HL-60 (cell line): ENCODE data around the gene SH3BP4.

ENCODE experiments used
- DNase-seq, 2 experiments: peaks; one replicate each; pipeline ENCODE4 v3.0.0-alpha.2; 2010 to 2020; ENCODE audit warnings: low read depth in 1 of 2, low spot score in 1 of 2
- H3K27ac ChIP-seq: fragments of 250-450 bp; sonication (Bioruptor Pico); replicated peaks from 2 replicates; pipeline ENCODE4 v1.5.1; 2020; ENCODE audit warnings: mild to moderate bottlenecking, moderate library complexity
- H3K27me3 ChIP-seq: fragments of 250-450 bp; sonication (Bioruptor Pico); 2 replicates; pipeline ENCODE4 v1.5.1; 2021; ENCODE audit warnings: mild to moderate bottlenecking, moderate library complexity; ENCODE audit not compliant: insufficient read depth, poor library complexity, severe bottlenecking
- H3K4me3 ChIP-seq: replicated peaks from 2 replicates; pipeline ENCODE4 v1.5.1; 2011; ENCODE audit warnings: mild to moderate bottlenecking, control low read depth, low read length; ENCODE audit not compliant: insufficient read depth
- GABPA ChIP-seq: IDR thresholded peaks from 2 replicates; pipeline ENCODE4 v1.6.1; 2012; ENCODE audit warnings: low read depth
- POLR2AphosphoS5 ChIP-seq: IDR thresholded peaks from 2 replicates; pipeline ENCODE4 v1.6.1; 2012; ENCODE audit warnings: low read depth
- SPI1 ChIP-seq: IDR thresholded peaks from 2 replicates; pipeline ENCODE4 v1.6.1; 2012; ENCODE audit warnings: low read depth, mild to moderate bottlenecking, borderline replicate concordance
- TF ChIP-seq, protein P1 (sequence below): IDR thresholded peaks from one replicate; pipeline ENCODE4 v1.5.1; 2011; ENCODE audit warnings: low read length, control low read depth, inconsistent platforms; ENCODE audit not compliant: insufficient read depth
- TF ChIP-seq, protein P2 (sequence below): IDR thresholded peaks from 2 replicates; pipeline ENCODE4 v1.6.1; 2012; ENCODE audit warnings: low read depth; ENCODE audit not compliant: insufficient replicate concordance

SH3BP4 gene

DNA sequence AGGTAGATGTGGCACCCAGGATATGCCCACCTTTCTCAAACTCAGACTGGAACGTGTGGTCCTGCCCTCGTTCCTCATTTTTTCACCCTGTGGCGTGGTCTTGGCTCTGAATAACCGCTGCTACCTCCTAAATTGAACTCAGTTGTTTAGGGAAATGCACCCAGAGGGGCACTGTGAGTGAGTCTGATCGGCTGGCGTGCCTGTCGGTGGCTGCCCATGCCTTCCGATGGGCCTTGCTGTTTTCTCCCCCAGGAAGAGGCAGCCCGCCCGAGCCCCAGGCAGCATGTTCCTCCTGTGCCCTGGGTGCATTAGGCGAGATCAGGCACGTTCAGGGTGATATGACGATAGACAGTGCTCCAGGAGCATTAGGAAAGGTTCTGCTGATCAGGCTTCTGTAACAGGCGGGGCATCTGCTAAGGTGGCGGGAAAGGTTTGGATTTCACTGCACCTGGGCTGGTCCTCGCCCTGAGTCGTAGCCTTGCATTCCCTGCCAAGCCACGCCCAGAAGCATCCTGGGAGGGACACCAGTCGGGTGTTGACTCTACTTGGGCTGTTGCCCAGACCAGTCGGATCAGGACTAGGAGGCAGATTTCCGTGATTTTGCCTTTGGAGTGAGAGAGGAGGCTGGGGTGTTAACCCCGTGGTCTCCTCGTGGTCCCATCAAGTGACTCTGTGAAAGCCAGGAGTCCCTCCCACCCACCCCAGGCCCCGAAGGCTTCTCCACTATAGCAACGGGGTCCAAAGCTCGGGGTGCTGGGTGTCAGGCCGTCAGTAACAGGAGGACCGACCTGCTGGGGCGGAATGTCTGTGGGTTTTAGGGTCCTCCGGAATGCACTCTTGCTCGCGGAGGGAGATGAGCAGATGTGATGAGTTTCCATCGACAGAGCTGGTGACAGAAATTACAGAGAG lies 75.1 kb downstream of the SH3BP4 start:
- no peak for DNase-seq
- Histone ChIP-seq H3K27ac (no peak overlapping the region), H3K4me3 (no peak overlapping the region)

DNA sequence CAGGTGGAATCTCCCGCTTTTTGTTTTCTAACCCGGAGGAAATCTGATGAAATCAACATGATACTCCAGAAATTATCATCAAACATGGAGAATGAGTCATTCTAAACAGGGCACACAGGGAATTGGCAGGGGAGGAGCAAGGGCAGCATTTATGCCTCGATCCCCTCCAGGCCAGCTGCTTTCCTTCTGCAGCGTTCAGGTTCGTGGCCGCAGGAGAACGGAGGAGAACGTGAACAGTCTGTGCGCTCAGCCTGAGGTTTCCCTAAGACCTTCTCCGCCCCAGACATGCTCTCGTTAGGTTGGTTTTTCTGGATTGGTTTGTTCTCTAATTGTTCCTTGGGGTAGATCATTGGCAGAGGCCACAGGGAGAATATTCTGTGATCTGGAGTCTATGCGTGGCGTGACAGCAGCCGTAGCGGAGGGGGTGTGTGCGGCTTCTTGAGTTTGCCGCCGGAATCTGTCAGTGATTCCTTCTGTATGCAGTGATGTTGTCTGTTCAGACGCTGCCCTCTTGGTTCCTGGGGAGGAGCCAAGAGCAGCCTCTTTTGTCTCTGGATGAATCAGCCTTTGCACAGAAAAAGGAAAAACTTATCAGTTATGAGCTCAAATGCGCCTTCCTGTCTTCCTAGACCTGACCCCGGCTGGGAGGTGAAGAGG lies 75.9 kb downstream of the SH3BP4 start:
- no peak for TF ChIP-seq GABPA
- no peak for DNase-seq
- Histone ChIP-seq H3K27me3 (no peaks in the 10 kb centered on the region), H3K27ac (no peak overlapping the region), H3K4me3 (no peak overlapping the region)

More for the DNA sequence above, 75.1 kb downstream of the SH3BP4 start:
- TF ChIP-seq, protein P1, sequence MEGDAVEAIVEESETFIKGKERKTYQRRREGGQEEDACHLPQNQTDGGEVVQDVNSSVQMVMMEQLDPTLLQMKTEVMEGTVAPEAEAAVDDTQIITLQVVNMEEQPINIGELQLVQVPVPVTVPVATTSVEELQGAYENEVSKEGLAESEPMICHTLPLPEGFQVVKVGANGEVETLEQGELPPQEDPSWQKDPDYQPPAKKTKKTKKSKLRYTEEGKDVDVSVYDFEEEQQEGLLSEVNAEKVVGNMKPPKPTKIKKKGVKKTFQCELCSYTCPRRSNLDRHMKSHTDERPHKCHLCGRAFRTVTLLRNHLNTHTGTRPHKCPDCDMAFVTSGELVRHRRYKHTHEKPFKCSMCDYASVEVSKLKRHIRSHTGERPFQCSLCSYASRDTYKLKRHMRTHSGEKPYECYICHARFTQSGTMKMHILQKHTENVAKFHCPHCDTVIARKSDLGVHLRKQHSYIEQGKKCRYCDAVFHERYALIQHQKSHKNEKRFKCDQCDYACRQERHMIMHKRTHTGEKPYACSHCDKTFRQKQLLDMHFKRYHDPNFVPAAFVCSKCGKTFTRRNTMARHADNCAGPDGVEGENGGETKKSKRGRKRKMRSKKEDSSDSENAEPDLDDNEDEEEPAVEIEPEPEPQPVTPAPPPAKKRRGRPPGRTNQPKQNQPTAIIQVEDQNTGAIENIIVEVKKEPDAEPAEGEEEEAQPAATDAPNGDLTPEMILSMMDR: no peak
- TF ChIP-seq POLR2AphosphoS5 (no peak), SPI1 (no peak), GABPA (no peak)
- TF ChIP-seq, protein P2, sequence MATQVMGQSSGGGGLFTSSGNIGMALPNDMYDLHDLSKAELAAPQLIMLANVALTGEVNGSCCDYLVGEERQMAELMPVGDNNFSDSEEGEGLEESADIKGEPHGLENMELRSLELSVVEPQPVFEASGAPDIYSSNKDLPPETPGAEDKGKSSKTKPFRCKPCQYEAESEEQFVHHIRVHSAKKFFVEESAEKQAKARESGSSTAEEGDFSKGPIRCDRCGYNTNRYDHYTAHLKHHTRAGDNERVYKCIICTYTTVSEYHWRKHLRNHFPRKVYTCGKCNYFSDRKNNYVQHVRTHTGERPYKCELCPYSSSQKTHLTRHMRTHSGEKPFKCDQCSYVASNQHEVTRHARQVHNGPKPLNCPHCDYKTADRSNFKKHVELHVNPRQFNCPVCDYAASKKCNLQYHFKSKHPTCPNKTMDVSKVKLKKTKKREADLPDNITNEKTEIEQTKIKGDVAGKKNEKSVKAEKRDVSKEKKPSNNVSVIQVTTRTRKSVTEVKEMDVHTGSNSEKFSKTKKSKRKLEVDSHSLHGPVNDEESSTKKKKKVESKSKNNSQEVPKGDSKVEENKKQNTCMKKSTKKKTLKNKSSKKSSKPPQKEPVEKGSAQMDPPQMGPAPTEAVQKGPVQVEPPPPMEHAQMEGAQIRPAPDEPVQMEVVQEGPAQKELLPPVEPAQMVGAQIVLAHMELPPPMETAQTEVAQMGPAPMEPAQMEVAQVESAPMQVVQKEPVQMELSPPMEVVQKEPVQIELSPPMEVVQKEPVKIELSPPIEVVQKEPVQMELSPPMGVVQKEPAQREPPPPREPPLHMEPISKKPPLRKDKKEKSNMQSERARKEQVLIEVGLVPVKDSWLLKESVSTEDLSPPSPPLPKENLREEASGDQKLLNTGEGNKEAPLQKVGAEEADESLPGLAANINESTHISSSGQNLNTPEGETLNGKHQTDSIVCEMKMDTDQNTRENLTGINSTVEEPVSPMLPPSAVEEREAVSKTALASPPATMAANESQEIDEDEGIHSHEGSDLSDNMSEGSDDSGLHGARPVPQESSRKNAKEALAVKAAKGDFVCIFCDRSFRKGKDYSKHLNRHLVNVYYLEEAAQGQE: no peak
- H3K27me3 ChIP-seq: no peaks in the 10 kb centered on the region

DNA sequence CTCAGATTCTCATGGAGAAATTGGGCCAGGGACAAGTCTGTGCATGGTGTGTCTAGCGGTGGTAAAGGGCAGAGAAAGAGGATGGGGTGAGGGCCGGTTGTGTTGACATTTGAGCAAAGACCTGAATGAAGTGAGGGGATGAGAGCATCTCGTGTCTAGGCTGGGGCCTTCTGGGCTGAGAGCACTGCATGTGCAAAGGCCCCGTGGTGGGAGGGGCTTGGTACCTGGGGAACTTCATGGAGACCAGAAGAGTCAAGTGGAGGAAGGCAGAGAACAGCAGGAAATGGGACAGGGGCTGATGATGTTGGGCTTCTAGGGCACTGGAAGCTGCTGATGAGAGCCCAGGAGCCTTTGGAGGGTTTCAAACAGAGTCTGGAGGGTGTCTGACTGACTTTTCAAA lies 76.8 kb downstream of the SH3BP4 start:
- H3K27ac ChIP-seq: no peak overlapping the region
- H3K4me3 ChIP-seq: no peak overlapping the region
- no peak for TF ChIP-seq SPI1
- TF ChIP-seq, protein P2: no peak
- TF ChIP-seq POLR2AphosphoS5: no peak
- TF ChIP-seq, protein P1: no peak
- TF ChIP-seq GABPA: no peak

DNA sequence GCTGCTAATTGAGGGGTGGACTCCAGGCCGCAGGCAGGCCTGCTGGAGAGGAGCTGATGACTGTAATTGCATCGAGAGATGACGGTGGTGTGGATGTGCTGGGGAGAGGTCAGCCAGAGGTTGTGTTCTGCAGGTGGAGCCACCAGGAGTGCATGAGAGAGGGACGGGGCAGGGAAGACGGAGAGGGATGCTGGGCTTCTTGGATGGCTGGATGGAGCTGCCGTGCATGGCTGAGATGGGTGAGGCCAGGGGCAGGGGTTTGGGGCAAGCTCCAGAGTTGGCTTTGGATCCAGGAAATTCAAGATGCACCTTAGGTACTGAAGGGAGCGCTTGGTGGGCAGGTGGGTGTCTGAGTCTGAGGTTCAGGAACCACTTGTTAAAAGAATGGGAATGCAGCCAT lies 77.2 kb downstream of the SH3BP4 start:
- H3K27ac ChIP-seq: no peak overlapping the region
- TF ChIP-seq, protein P1: no peak
- TF ChIP-seq POLR2AphosphoS5 (no peak), GABPA (no peak), SPI1 (no peak)
- TF ChIP-seq, protein P2: no peak
- DNase-seq: no peak

More for the DNA sequence above, 76.8 kb downstream of the SH3BP4 start:
- no peak for DNase-seq
- H3K27me3 ChIP-seq: no peaks in the 10 kb centered on the region

More for the DNA sequence above, 77.2 kb downstream of the SH3BP4 start:
- H3K27me3 ChIP-seq: no peaks in the 10 kb centered on the region
- H3K4me3 ChIP-seq: no peak overlapping the region
